HepG2 (cell line): ENCODE measurements around the gene FBXW4. TPM values are rescaled to one million over a fixed set of nuclear protein-coding genes. Genes with fewer than 3 reads are reported as not detected.

Experiments
- ATAC-seq: fragments of 200-7000 bp; cut with Tn5 transposase; 3 replicates; pipeline ENCODE4 v1.9.1; 2020; ENCODE audit warnings: mild to moderate bottlenecking, moderate library complexity
- BruUV-seq: library from RNA; stranded (reverse); fragments of 400-500 nt; replicated peaks from 2 replicates; lab custom pipeline; 2021; lab: Mats Ljungman, UMichigan
- CTCF ChIA-PET: fragments of 300-600 bp; formaldehyde crosslinking; extraction: SDS; loops from one replicate; lab custom pipeline; 2021; ENCODE audit warnings: low total read pairs, inconsistent platforms, low intra/inter-chr PET ratio; lab: Yijun Ruan, JAX
- POLR2A ChIA-PET: fragments of 350-600 bp; sonication (Branson Sonifier 250); formaldehyde crosslinking; loops from one replicate; lab custom pipeline; 2020; ENCODE audit warnings: antibody characterized with exemption, inconsistent platforms; lab: Yijun Ruan, JAX
- DNase-seq: peaks from one replicate; pipeline ENCODE4 v3.0.0-alpha.2; 2015; ENCODE audit warnings: low spot score
- FAIRE-seq: peaks from 3 replicates; lab custom pipeline; 2011; peaks lifted over from hg19 to GRCh38; lab: Jason Lieb, UNC
- H2AFZ ChIP-seq: one replicate; pipeline ENCODE4 v1.6.1; 2011; ENCODE audit warnings: low read length, inconsistent platforms
- H3K27ac ChIP-seq: fragments of 300-600 bp; 3 replicates; pipeline ENCODE4 v1.8.0; 2011; ENCODE audit warnings: mixed run types, mild to moderate bottlenecking, mixed read lengths, low read length, inconsistent platforms; ENCODE audit not compliant: insufficient read depth; ENCODE audit errors: extremely low read length
- H3K27me3 ChIP-seq, 2 experiments: fragments of 200-600 bp in 1 of 2; 2 replicates in 1 of 2; 3 replicates in 1 of 2; pipeline versions ENCODE4 v1.6.0 to v1.8.0; 2011; ENCODE audit warnings: low read length in 2 of 2, mild to moderate bottlenecking in 2 of 2, moderate library complexity in 2 of 2, inconsistent platforms in 1 of 2; ENCODE audit not compliant: insufficient read depth in 2 of 2, control insufficient read depth in 1 of 2
- H3K36me3 ChIP-seq, 2 experiments: fragments of 200-600 bp in 1 of 2; replicated peaks in 1 of 2; 2 replicates in 1 of 2; 3 replicates in 1 of 2; pipeline versions ENCODE4 v1.5.1 to v1.8.0; 2011; ENCODE audit warnings: low read length in 2 of 2, inconsistent platforms in 1 of 2; ENCODE audit not compliant: insufficient read depth in 2 of 2, control insufficient read depth in 1 of 2
- H3K4me1 ChIP-seq: 2 replicates; pipeline ENCODE4 v1.5.1; 2012; ENCODE audit warnings: low read length, inconsistent platforms; ENCODE audit not compliant: insufficient read depth
- H3K4me2 ChIP-seq: 2 replicates; pipeline ENCODE4 v1.6.0; 2011; ENCODE audit warnings: low read depth, low read length, inconsistent platforms
- H3K4me3 ChIP-seq, 3 experiments: fragments of 200-600 bp in 1 of 3; sonication (generic), shearing (Covaris generic) in 1 of 3; replicated peaks in 1 of 3; 2 replicates each; pipeline ENCODE4 v1.5.1; 2011 to 2016; ENCODE audit warnings: low read length in 3 of 3, inconsistent platforms in 2 of 3, low read depth in 2 of 3, mild to moderate bottlenecking in 2 of 3, control low read depth in 1 of 3, mixed read lengths in 1 of 3; ENCODE audit not compliant: insufficient read depth in 1 of 3
- H3K79me2 ChIP-seq: one replicate; pipeline ENCODE4 v1.6.1; 2011; ENCODE audit warnings: low read length, inconsistent platforms; ENCODE audit not compliant: insufficient read depth
- H3K9ac ChIP-seq: 2 replicates; pipeline ENCODE4 v1.6.0; 2011; ENCODE audit warnings: mild to moderate bottlenecking, low read depth, low read length, inconsistent platforms; ENCODE audit not compliant: insufficient read depth
- H3K9me3 ChIP-seq: 2 replicates; pipeline ENCODE4 v1.5.1; 2012; ENCODE audit warnings: mild to moderate bottlenecking, low read length
- H4K20me1 ChIP-seq: 2 replicates; pipeline ENCODE4 v1.6.0; 2011; ENCODE audit warnings: inconsistent platforms, mild to moderate bottlenecking, low read length, moderate library complexity; ENCODE audit not compliant: insufficient read depth
- BRD4 ChIP-seq: sonication (generic); formaldehyde crosslinking; IDR thresholded peaks from 2 replicates; pipeline ENCODE4 v1.4.0; 2020; ENCODE audit warnings: missing genetic modification reagents
- CCDC6 ChIP-seq: sonication (generic); formaldehyde crosslinking; IDR thresholded peaks from 2 replicates; pipeline ENCODE4 v1.8.1; 2022; ENCODE audit warnings: mild to moderate bottlenecking, missing genetic modification reagents, moderate library complexity
- HOXA7 ChIP-seq: sonication (generic); formaldehyde crosslinking; IDR thresholded peaks from 2 replicates; pipeline ENCODE4 v1.8.1; 2022; ENCODE audit warnings: mild to moderate bottlenecking, missing genetic modification reagents, moderate library complexity
- ZBTB7A ChIP-seq: sonication (generic); formaldehyde crosslinking; IDR thresholded peaks from 2 replicates; pipeline ENCODE4 v1.8.0; 2022; ENCODE audit warnings: mild to moderate bottlenecking, missing genetic modification reagents
- ZNF281 ChIP-seq: sonication (generic); formaldehyde crosslinking; IDR thresholded peaks from 2 replicates; pipeline ENCODE4 v1.4.0; 2020; ENCODE audit warnings: missing genetic modification reagents, borderline replicate concordance
- ZNF382 ChIP-seq: sonication (generic); formaldehyde crosslinking; IDR thresholded peaks from 2 replicates; pipeline ENCODE4 v1.5.0; 2020; ENCODE audit warnings: missing genetic modification reagents, mild to moderate bottlenecking, borderline replicate concordance
- ZNF710 ChIP-seq: sonication (generic); formaldehyde crosslinking; IDR thresholded peaks from 2 replicates; pipeline ENCODE4 v1.5.0; 2020; ENCODE audit warnings: mild to moderate bottlenecking, missing genetic modification reagents, borderline replicate concordance
- WGBS: methylation state at CpG from one replicate; pipeline ENCODE4 v1.1.6; 2017; ENCODE audit warnings: low lambda C conversion rate; 5-methylcytosine and 5-hydroxymethylcytosine counted together
- in situ Hi-C: cut with HindIII; loops from 2 replicates; pipeline ENCODE4 v1.10.0; 2017; ENCODE audit warnings: low pct_unique_long_range_greater_than_20kb; ENCODE audit not compliant: extremely low pct_ligation_motif_present
- intact Hi-C: fragments of 100-400 bp; cut with micrococcal nuclease; formaldehyde crosslinking; loops from one replicate; pipeline ENCODE4 v1.10.0; 2022; ENCODE audit not compliant: unreplicated experiment
- polyA plus RNA-seq, 8 experiments: library from polyadenylated mRNA; depleted of rRNA in 3 of 8; stranded (reverse) in 7 of 8; unstranded in 1 of 8; fragments of >200 nt; fragmentation: Illumina TruSeq in 4 of 8; extraction: Trizol in 4 of 8; gene quantifications; 2 replicates each; pipeline versions ENCODE4 v1.2.1 to v1.2.3, GENCODE V29; 2011 to 2016; ENCODE audit warnings: low read depth in 4 of 8, missing spikeins in 1 of 8, mixed read lengths in 1 of 8; ENCODE audit not compliant: insufficient read depth in 1 of 8
- total RNA-seq, 5 experiments: library from RNA; depleted of rRNA; stranded (reverse); fragments of >200 nt; fragmentation: Illumina TruSeq; extraction: Trizol; gene quantifications; 2 replicates each; pipeline ENCODE4 v1.2.3, GENCODE V29; 2016; ENCODE audit warnings: low read depth in 1 of 5
- TF ChIP-seq, protein P1 (sequence below): sonication (generic); formaldehyde crosslinking; IDR thresholded peaks from 2 replicates; pipeline ENCODE4 v1.4.0; 2020; ENCODE audit warnings: missing genetic modification reagents; ENCODE audit errors: not compliant biosample characterization
- TF ChIP-seq, protein P2 (sequence below): sonication (generic); formaldehyde crosslinking; IDR thresholded peaks from 2 replicates; pipeline ENCODE4 v1.8.0; 2022; ENCODE audit warnings: missing genetic modification reagents, mild to moderate bottlenecking, inconsistent platforms, borderline replicate concordance
- TF ChIP-seq, protein P3 (sequence below): sonication (generic); formaldehyde crosslinking; IDR thresholded peaks from 2 replicates; pipeline ENCODE4 v1.8.0; 2022; ENCODE audit warnings: mild to moderate bottlenecking, missing genetic modification reagents, moderate library complexity
- TF ChIP-seq, protein P4 (sequence below): sonication (generic); formaldehyde crosslinking; IDR thresholded peaks from 2 replicates; pipeline ENCODE4 v1.8.1; 2023; ENCODE audit warnings: mild to moderate bottlenecking, inconsistent platforms, moderate library complexity, missing genetic modification reagents, borderline replicate concordance

Gene FBXW4
- total and polyA plus RNA-seq, 2 of the 13 experiments (the other 11 are each of a cell fraction or from before 2014, with no cell fraction given) = 23.5 to 33.7 TPM

GRCh38 chr10:101724446-101724845 lies 29.5 kb upstream of the FBXW4 start (continued):
- TF ChIP-seq, protein P1, sequence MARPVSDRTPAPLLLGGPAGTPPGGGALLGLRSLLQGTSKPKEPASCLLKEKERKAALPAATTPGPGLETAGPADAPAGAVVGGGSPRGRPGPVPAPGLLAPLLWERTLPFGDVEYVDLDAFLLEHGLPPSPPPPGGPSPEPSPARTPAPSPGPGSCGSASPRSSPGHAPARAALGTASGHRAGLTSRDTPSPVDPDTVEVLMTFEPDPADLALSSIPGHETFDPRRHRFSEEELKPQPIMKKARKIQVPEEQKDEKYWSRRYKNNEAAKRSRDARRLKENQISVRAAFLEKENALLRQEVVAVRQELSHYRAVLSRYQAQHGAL (CRISPR knock-in tag) = no peak
- TF ChIP-seq, protein P2, sequence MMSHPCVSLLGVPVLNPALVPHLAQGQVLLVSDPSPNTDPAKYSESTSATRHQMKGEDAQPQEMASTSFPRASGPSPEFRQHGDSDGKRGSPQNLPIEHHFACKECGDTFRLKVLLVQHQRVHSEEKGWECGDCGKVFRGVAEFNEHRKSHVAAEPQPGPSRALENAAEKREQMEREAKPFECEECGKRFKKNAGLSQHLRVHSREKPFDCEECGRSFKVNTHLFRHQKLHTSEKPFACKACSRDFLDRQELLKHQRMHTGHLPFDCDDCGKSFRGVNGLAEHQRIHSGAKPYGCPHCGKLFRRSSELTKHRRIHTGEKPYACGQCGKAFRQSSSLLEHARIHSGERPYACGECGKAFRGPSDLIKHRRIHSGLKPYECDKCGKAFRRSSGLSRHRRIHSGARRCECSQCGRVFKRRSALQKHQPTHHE (CRISPR knock-in tag) = no peak
- TF ChIP-seq ZNF710 (CRISPR knock-in tag) (no peak), ZBTB7A (CRISPR knock-in tag) (no peak)
- TF ChIP-seq, protein P3, sequence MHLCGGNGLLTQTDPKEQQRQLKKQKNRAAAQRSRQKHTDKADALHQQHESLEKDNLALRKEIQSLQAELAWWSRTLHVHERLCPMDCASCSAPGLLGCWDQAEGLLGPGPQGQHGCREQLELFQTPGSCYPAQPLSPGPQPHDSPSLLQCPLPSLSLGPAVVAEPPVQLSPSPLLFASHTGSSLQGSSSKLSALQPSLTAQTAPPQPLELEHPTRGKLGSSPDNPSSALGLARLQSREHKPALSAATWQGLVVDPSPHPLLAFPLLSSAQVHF (CRISPR knock-in tag) = no peak
- TF ChIP-seq, all 625 proteins: peak for 0

- Histone ChIP-seq H3K4me1 (peaks cover 18% of the 10 kb centered on the region), H3K27me3 (peaks cover 0 to 6% of the 10 kb centered on the region in 2 experiments; a peak in 2 of 5 replicates), H3K79me2 (no peaks in the 10 kb centered on the region), H4K20me1 (no peaks in the 10 kb centered on the region), H3K4me3 (no peak overlapping the region), H2AFZ (no peak overlapping the region), H3K9me3 (no peaks in the 10 kb centered on the region), H3K36me3 (no peaks in the 10 kb centered on the region), H3K9ac (no peak overlapping the region), H3K27ac (no peak overlapping the region), H3K4me2 (no peak overlapping the region)
- POLR2A ChIA-PET = no interaction called here
- DNase-seq = no peak
- no peak for FAIRE-seq
- WGBS = 83% methylated on average over 3 of the region's 3 CpGs
- TF ChIP-seq HOXA7 (CRISPR knock-in tag) = no peak
- TF ChIP-seq BRD4 (CRISPR knock-in tag) = no peak
- no peak for TF ChIP-seq ZNF382 (CRISPR knock-in tag)
- TF ChIP-seq, protein P4, sequence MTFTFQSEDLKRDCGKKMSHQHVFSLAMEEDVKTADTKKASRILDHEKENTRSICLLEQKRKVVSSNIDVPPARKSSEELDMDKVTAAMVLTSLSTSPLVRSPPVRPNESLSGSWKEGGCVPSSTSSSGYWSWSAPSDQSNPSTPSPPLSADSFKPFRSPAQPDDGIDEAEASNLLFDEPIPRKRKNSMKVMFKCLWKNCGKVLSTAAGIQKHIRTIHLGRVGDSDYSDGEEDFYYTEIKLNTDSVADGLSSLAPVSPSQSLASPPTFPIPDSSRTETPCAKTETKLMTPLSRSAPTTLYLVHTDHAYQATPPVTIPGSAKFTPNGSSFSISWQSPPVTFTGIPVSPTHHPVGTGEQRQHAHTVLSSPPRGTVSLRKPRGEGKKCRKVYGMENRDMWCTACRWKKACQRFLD = no peak
- TF ChIP-seq CCDC6 (CRISPR knock-in tag) = no peak
- no peak for TF ChIP-seq ZNF281 (CRISPR knock-in tag)
- intact Hi-C loops (no loop called here), in situ Hi-C loops (no loop called here)
- CTCF ChIA-PET = no interaction called here
- BruUV-seq = no TSS peak
- no peak for ATAC-seq
Measured at GRCh38 chr10:101723176-101723575, 28.2 kb upstream of the FBXW4 start.
